ENCODE data around the gene PLXNA1.

The PLXNA1 gene

GRCh38 chr3:127028781-127029657 lies 46.1 kb downstream of the PLXNA1 start:
- TF ChIP-seq, protein P1, sequence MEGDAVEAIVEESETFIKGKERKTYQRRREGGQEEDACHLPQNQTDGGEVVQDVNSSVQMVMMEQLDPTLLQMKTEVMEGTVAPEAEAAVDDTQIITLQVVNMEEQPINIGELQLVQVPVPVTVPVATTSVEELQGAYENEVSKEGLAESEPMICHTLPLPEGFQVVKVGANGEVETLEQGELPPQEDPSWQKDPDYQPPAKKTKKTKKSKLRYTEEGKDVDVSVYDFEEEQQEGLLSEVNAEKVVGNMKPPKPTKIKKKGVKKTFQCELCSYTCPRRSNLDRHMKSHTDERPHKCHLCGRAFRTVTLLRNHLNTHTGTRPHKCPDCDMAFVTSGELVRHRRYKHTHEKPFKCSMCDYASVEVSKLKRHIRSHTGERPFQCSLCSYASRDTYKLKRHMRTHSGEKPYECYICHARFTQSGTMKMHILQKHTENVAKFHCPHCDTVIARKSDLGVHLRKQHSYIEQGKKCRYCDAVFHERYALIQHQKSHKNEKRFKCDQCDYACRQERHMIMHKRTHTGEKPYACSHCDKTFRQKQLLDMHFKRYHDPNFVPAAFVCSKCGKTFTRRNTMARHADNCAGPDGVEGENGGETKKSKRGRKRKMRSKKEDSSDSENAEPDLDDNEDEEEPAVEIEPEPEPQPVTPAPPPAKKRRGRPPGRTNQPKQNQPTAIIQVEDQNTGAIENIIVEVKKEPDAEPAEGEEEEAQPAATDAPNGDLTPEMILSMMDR (IDR thresholded peaks at IDR 0.05; ENCODE audit: insufficient read depth, low read length, missing control alignments) = no peak
- no peak for DNase-seq (ENCODE audit: low read depth, low spot score)
- ChIA-PET CTCF (interaction anchor here (1.0 kb wide), 1 partner anchor 277 kb away, joined by 3 read pairs; no protein-coding TSS in a partner anchor), POLR2A (no interaction called here)
- no peak overlapping the region for H3K4me3 ChIP-seq (ENCODE audit: low read depth, low read length)

- TF ChIP-seq, protein P1 (IDR thresholded peaks at IDR 0.05; ENCODE audit: insufficient read depth, low read length, missing control alignments) = no peak
- no peak overlapping the region for H3K4me3 ChIP-seq (ENCODE audit: low read depth, low read length)
- ChIA-PET POLR2A (no interaction called here), CTCF (interaction anchor here (1.0 kb wide), 1 partner anchor 278 kb away, joined by 3 read pairs; no protein-coding TSS in a partner anchor)
- no peak for DNase-seq (ENCODE audit: low read depth, low spot score)
Observed at GRCh38 chr3:127029658-127030507, 47.0 kb downstream of the PLXNA1 start.

DNA sequence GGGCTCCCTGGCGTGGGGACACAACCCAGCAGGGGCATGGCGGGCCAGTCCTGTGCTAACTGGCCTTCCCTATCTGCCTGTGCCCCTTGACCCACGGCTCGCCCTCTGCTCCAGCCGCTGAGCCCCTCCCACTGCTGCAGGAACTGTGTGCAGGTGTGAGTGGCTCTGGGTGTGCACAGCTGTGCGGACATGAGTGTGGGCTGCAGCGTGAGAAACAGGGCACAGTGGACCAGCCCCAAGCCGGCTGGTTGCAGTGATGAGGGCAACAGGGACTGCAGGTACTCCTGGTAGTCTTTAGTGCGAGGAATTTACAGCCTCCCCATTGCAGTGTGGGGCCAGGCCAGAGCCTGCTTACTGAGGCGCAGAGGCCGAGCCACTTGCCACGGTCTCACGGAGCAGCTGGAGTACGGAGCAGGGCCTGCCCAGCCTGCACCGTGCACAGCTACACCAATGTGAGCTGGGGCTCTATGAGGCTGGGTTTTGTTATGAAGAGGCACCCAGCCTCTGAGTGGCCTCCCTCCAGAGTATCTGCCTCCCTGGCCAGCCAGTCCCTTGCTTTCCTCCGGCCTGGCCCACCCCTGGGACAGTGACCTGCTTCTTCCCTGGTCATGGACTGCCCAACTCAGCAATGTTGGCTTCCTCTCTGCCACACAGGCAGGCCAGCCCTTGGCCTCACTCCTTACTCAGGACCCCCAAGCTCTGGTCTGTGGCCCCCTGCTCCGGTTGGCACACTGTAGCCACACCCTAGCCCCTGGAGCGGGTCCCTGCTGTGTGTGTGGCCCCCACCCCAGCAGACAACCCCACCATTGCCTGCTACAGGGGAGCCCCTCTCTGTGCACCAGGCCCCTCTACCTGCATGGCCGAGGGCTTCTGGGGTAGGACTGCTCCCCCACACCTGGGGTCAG lies 47.8 kb downstream of the PLXNA1 start:
- ChIA-PET CTCF (no interaction called here), POLR2A (no interaction called here)
- H3K4me3 ChIP-seq (ENCODE audit: low read depth, low read length) = no peak overlapping the region
- TF ChIP-seq, protein P1 (IDR thresholded peaks at IDR 0.05; ENCODE audit: insufficient read depth, low read length, missing control alignments) = no peak
- DNase-seq (ENCODE audit: low read depth, low spot score) = no peak

DNA sequence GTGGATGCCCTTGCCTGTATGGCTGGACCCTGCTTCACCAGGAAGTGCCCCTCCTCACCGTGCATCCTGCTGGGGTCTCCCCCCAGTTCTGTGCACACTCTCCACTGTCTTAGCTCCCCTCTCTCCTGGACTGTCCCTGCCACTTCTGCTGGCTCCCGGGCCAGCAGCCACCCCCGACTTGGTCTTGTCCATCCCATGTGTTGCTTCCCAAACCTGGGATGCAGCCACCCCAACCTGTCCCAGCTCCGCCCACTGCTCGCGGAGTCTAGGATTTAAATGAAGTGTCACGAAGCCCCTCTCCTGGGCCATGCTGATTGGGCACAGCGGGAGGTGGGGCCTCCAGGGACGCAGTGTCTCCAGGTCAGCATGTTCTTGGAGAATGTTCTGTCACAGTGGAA lies 48.5 kb downstream of the PLXNA1 start:
- ChIA-PET POLR2A (no interaction called here), CTCF (no interaction called here)
- TF ChIP-seq, protein P1 (IDR thresholded peaks at IDR 0.05; ENCODE audit: insufficient read depth, low read length, missing control alignments) = no peak
- H3K4me3 ChIP-seq (ENCODE audit: low read depth, low read length) = no peak overlapping the region
- DNase-seq (ENCODE audit: low read depth, low spot score) = no peak

DNA sequence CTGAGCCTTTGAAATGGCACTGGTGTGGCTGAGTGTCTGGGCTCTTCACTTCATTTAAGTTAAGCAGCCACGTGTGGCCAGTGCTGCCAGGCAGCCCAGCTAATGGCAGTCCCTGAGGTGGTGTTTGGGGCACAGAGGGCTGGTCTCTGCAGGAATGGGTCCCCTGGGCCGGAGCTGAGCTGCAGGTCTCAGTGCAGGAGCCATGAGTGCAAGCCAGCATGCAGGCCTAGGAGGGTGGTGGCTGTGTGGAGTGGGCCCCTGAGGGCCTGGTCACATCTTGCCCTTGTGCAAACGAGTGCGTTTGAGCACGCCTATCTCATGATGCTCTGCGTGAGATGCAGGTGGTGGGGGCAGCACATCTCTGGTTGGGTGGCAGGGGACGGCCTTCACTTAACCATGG lies 48.9 kb downstream of the PLXNA1 start:
- ChIA-PET CTCF (no interaction called here), POLR2A (no interaction called here)
- TF ChIP-seq, protein P1 (IDR thresholded peaks at IDR 0.05; ENCODE audit: insufficient read depth, low read length, missing control alignments) = no peak
- DNase-seq (ENCODE audit: low read depth, low spot score) = no peak
- H3K4me3 ChIP-seq (ENCODE audit: low read depth, low read length) = no peak overlapping the region
